Measurements from ENCODE around the gene EFHD2. TPM values are rescaled to one million over a fixed set of nuclear protein-coding genes. Genes with fewer than 3 reads are reported as not detected.
"Not testable (repeated sequence)": the region's sequence is repeated elsewhere in the genome, so short reads cannot be mapped to it uniquely, and the experiment has no call there.

The EFHD2 gene
- total RNA-seq, 2 donors from 2014 or later = 30.3 to 45.7 TPM

DNA sequence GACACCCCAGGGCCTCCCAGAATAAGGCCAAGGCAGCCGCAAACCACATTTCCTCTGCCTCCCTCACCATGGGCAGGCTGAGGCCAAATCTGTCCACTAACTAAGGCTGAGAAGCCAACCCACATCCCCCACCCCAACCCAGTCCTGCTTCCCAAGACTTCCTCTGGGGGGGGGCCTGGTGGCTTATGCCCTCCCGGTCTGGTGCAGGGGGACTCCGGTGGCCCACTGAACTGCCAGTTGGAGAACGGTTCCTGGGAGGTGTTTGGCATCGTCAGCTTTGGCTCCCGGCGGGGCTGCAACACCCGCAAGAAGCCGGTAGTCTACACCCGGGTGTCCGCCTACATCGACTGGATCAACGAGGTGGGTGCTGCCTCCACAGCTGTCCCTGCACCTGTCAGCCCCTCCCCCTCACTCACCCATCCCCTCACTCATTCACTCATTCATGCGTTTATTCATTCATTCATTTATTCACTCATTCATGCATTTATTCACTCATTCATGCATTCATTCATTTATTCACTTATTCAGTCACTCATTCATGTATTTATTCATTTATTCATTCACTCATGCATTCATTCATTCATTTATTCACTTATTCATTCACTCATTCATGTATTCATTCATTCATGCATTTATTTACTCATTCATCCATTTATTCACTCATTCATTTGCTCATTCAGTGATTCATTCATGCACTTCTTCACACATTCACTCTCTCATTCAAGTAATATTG is 35.9 kb downstream of the EFHD2 start:
- Mint-ChIP-seq H3K27ac (no peak overlapping the region), H3K27me3 (ENCODE audit: low read depth) (peaks cover 22% of the 10 kb centered on the region), H3K4me3 (no peak overlapping the region), H3K36me3 (ENCODE audit: insufficient read depth in 2 of 2) (no peaks in the 10 kb centered on the region), H3K4me1 (ENCODE audit: low read depth) (peaks cover 9% of the 10 kb centered on the region), H3K9me3 (no peaks in the 10 kb centered on the region)
- ATAC-seq (replicated peaks in 1 of 2) = no peak
- no peak for DNase-seq

- DNase-seq = no peak
- no peak for ATAC-seq (replicated peaks in 1 of 2)
- peaks cover 22% of the 10 kb centered on the region for H3K27me3 Mint-ChIP-seq (ENCODE audit: low read depth)
- H3K9me3 Mint-ChIP-seq = no peaks in the 10 kb centered on the region
- no peak overlapping the region for H3K4me3 Mint-ChIP-seq
- no peak overlapping the region for H3K27ac Mint-ChIP-seq
- peaks cover 9% of the 10 kb centered on the region for H3K4me1 Mint-ChIP-seq (ENCODE audit: low read depth)
- no peaks in the 10 kb centered on the region for H3K36me3 Mint-ChIP-seq (ENCODE audit: insufficient read depth in 2 of 2)
These were observed 36.5 kb downstream of the EFHD2 start for GRCh38 chr1:15446212-15446611.

- H3K36me3 Mint-ChIP-seq (ENCODE audit: insufficient read depth in 2 of 2) = no peaks in the 10 kb centered on the region
- ATAC-seq (replicated peaks in 1 of 2) = no peak
- H3K27me3 Mint-ChIP-seq (ENCODE audit: low read depth) = peaks cover 22% of the 10 kb centered on the region
- H3K4me1 Mint-ChIP-seq (ENCODE audit: low read depth) = peaks cover 9% of the 10 kb centered on the region
- no peak overlapping the region for H3K27ac Mint-ChIP-seq
- H3K9me3 Mint-ChIP-seq = no peaks in the 10 kb centered on the region
- DNase-seq = no peak
- H3K4me3 Mint-ChIP-seq = no peak overlapping the region
These were observed 39.3 kb downstream of the EFHD2 start for GRCh38 chr1:15448877-15449462.

- Mint-ChIP-seq H3K27ac (no peak overlapping the region), H3K27me3 (ENCODE audit: low read depth) (peaks cover 22% of the 10 kb centered on the region), H3K4me1 (ENCODE audit: low read depth) (peaks cover 9% of the 10 kb centered on the region), H3K9me3 (no peaks in the 10 kb centered on the region), H3K36me3 (ENCODE audit: insufficient read depth in 2 of 2) (no peaks in the 10 kb centered on the region), H3K4me3 (no peak overlapping the region)
- ATAC-seq (replicated peaks in 1 of 2) (no peak), DNase-seq (no peak)
These were observed 39.9 kb downstream of the EFHD2 start for GRCh38 chr1:15449567-15449966.

DNA sequence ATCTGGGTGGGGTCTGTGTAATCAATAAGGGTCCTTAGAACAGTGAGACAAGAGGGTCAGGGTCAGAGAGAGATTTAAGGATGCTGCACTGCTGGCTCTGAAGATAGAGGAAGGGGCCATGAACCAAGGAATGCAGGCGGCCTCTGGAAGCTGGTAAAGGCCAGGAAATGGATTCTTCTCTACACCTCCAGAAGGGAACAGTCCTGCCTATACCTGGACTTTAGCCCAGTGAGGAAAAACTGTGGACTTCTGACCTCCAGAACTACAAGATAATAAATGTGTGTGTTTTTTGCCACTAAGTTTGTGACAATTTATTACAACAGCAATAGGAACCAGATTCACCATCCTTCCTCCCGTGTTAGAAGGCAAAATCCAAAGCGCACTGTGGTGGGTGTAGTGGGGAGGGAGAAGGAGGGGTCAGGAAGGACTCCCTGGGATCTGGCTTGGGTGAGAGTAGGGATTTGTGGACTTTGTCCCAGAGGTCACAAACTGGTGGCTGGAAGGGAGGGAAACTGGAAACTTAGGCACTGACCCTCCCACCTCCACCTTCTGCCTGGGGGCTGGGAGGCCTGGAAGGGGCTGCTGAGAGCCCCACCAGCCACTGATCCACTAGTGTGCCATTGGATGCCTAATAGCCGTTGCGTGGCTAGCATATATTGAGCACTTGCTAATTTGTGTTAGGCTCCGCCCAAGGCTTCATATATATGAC is 41.5 kb downstream of the EFHD2 start:
- DNase-seq = no peak
- H3K27ac Mint-ChIP-seq = no peak overlapping the region
- no peaks in the 10 kb centered on the region for H3K4me1 Mint-ChIP-seq (ENCODE audit: low read depth)
- no peak for ATAC-seq (replicated peaks in 1 of 2)
- H3K36me3 Mint-ChIP-seq (ENCODE audit: insufficient read depth in 2 of 2) = no peaks in the 10 kb centered on the region
- H3K9me3 Mint-ChIP-seq = no peaks in the 10 kb centered on the region
- no peak overlapping the region for H3K4me3 Mint-ChIP-seq
- peaks cover 9% of the 10 kb centered on the region for H3K27me3 Mint-ChIP-seq (ENCODE audit: low read depth)

DNA sequence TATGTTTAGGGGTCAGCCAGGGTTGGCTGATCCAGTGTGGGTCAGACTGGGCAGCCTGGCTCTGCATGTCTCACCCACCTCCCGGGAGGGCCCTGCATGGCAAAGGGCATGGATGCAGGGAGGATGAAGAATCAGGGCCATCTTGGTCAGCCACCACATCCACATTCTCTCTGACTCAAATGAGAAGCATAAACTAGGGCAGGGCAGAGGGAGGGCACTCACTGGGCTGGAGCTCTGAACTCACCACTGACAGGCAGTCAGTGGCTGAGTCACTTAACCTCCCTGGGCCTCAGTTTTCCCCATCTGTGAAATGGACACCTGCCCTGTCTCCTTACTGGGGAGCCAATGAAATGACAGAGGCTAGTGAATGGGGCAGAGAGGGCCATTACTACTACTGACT is 42.5 kb downstream of the EFHD2 start:
- Mint-ChIP-seq H3K4me3 (no peak overlapping the region), H3K36me3 (ENCODE audit: insufficient read depth in 2 of 2) (no peaks in the 10 kb centered on the region), H3K4me1 (ENCODE audit: low read depth) (no peaks in the 10 kb centered on the region), H3K9me3 (no peaks in the 10 kb centered on the region), H3K27ac (no peak overlapping the region), H3K27me3 (ENCODE audit: low read depth) (peaks cover 12% of the 10 kb centered on the region)
- DNase-seq = no peak
- ATAC-seq (replicated peaks in 1 of 2) = no peak

- no peak for ATAC-seq (replicated peaks in 1 of 2)
- H3K9me3 Mint-ChIP-seq = no peaks in the 10 kb centered on the region
These were observed 43.3 kb downstream of the EFHD2 start for GRCh38 chr1:15452866-15453571.

GRCh38 chr1:15453734-15454133 is 44.0 kb downstream of the EFHD2 start:
- Mint-ChIP-seq H3K27me3 (ENCODE audit: low read depth) (peaks cover 7% of the 10 kb centered on the region), H3K9me3 (no peaks in the 10 kb centered on the region), H3K4me1 (ENCODE audit: low read depth) (no peaks in the 10 kb centered on the region), H3K27ac (no peak overlapping the region), H3K4me3 (no peak overlapping the region), H3K36me3 (ENCODE audit: insufficient read depth in 2 of 2) (no peaks in the 10 kb centered on the region)
- DNase-seq (no peak), ATAC-seq (replicated peaks in 1 of 2) (no peak)

More at GRCh38 chr1:15452866-15453571, 43.3 kb downstream of the EFHD2 start:
- no peaks in the 10 kb centered on the region for H3K4me1 Mint-ChIP-seq (ENCODE audit: low read depth)
- no peaks in the 10 kb centered on the region for H3K36me3 Mint-ChIP-seq (ENCODE audit: insufficient read depth in 2 of 2)
- no peak overlapping the region for H3K4me3 Mint-ChIP-seq
- DNase-seq = no peak
- H3K27me3 Mint-ChIP-seq (ENCODE audit: low read depth) = peaks cover 7% of the 10 kb centered on the region
- no peak overlapping the region for H3K27ac Mint-ChIP-seq

DNA sequence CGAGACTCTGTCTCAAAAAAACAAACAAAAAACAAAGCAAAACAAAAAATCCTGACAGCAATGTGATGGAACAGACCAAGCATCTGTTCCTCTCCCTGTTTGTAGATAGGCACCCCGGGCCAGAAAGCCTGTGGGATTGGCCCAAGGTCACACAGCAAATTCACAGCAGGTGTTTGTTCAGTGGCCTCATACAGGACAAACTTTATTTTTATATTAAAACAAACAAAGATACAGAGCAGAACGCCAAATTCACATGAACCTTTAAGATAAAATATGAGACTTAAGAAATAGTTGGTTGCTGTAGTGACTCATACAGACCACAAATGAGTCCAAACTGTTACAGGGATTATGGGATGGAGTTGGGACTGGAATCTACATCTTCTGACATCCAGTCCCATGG is 44.6 kb downstream of the EFHD2 start:
- no peak for ATAC-seq (replicated peaks in 1 of 2)
- H3K4me3 Mint-ChIP-seq = no peak overlapping the region
- H3K27ac Mint-ChIP-seq = no peak overlapping the region
- H3K27me3 Mint-ChIP-seq (ENCODE audit: low read depth) = peaks cover 7% of the 10 kb centered on the region
- no peaks in the 10 kb centered on the region for H3K36me3 Mint-ChIP-seq (ENCODE audit: insufficient read depth in 2 of 2)
- no peaks in the 10 kb centered on the region for H3K4me1 Mint-ChIP-seq (ENCODE audit: low read depth)
- DNase-seq = no peak
- H3K9me3 Mint-ChIP-seq = no peaks in the 10 kb centered on the region

DNA sequence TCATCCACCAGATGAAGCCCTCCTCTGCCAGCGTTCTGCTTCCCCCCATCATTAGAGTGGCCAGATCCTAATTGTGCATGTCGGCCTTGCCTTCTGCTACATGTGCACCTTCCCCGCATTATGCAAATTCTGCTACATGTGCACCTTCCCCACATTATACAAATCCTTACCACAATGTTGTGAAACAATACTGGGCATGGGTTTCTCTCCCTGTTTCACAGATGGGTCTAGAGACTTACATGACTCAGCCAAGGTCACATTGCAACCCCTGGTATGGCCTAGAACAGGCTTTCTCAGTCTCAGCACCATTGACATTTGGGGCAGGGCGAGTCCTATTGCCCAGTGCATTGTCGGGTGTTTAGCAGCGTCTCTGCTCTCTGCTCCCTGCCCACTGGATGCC is 45.8 kb downstream of the EFHD2 start:
- ATAC-seq (replicated peaks in 1 of 2) = no peak
- H3K4me3 Mint-ChIP-seq = no peak overlapping the region
- no peaks in the 10 kb centered on the region for H3K9me3 Mint-ChIP-seq
- peaks cover 7% of the 10 kb centered on the region for H3K27me3 Mint-ChIP-seq (ENCODE audit: low read depth)
- H3K27ac Mint-ChIP-seq = no peak overlapping the region
- DNase-seq = no peak
- H3K4me1 Mint-ChIP-seq (ENCODE audit: low read depth) = no peaks in the 10 kb centered on the region
- H3K36me3 Mint-ChIP-seq (ENCODE audit: insufficient read depth in 2 of 2) = no peaks in the 10 kb centered on the region

DNA sequence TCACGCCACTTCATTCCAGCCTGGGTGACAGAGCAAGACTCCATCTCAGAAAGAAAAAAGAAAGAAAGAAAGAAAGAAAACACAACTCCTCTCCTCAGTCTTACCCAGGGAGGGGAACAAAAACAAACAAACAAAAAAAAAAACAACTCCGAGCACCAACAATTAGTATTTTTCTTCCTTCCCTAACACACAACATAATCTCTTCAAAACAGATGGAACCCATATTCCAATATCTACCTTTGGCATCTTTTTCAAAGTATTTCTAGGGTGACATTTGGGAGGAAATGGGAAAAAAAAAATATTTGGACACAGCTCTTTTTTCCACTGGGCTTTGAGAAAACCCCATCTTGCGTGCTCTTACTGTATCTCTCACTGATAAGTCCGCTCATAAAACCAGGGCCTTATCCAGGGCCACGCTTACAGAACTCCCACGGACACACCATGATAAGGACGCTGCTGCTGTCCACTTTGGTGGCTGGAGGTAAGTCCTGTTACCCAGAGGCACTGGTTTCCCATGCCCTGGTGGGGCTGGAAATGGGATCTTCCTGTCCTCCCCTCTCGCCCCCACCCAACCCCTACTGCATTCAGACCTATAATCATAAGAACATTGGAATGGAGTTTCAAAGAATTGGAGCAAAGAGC is 46.7 kb downstream of the EFHD2 start, which contains the start of gene CELA2A:
Gene CELA2A, plus strand, starts transcription at position 420 of the 642 bp plus-strand sequence. Its CDS starts 22 bp downstream, at position 442.
- Mint-ChIP-seq H3K4me1 (ENCODE audit: low read depth) (no peaks in the 10 kb centered on the region), H3K9me3 (no peaks in the 10 kb centered on the region), H3K27ac (no peak within 1 kb of the TSS), H3K27me3 (ENCODE audit: low read depth) (peaks cover 7% of the 10 kb centered on the region), H3K4me3 (no peak within 1 kb of the TSS), H3K36me3 (ENCODE audit: insufficient read depth in 2 of 2) (no peaks in the 10 kb centered on the region)
- DNase-seq (no peak), ATAC-seq (replicated peaks in 1 of 2) (no peak)

DNA sequence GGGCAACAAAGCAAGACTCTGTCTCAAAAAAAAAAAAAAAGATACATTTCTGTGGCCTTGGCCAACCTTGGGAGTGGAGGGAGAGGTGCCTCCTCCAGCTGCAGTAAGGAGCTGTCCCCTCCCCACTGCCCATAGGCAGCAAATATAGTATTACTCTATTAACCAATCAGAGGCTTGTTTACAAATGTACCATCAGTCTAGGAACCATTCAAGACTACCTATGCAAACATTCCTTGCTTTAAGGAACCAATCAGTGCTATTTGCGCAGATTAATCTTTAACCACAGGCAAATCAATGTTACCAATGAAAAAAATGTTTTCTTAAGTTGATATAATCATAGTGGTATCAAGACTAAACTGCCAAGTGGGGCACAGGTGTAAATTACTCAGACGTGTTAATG is 47.9 kb downstream of the EFHD2 start:
- no peak for DNase-seq
- Mint-ChIP-seq H3K9me3 (no peaks in the 10 kb centered on the region), H3K27ac (no peak overlapping the region), H3K36me3 (ENCODE audit: insufficient read depth in 2 of 2) (no peaks in the 10 kb centered on the region), H3K4me3 (no peak overlapping the region), H3K27me3 (ENCODE audit: low read depth) (peaks cover 7% of the 10 kb centered on the region), H3K4me1 (ENCODE audit: low read depth) (no peaks in the 10 kb centered on the region)
- no peak for ATAC-seq (replicated peaks in 1 of 2)

DNA sequence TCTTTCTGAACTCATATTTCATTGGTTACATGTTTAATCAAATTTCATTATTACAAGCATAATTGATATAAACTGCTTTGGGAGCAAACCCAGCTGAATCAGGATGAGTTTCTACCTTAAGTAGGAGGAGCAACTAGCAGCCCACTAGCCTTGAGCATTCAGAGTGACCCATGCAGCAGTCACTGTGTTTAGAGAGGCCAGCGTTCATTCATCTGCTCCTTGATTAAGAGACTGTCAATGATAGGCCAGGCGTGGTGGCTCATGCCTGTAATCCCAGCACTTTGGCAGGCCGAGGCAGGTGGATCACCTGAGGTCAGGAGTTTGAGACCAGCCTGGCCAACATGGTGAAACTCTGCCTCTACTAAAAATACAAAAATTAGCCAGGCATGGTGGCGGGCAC is 48.7 kb downstream of the EFHD2 start:
- H3K4me1 Mint-ChIP-seq (ENCODE audit: low read depth); DNase-seq; H3K27me3 Mint-ChIP-seq (ENCODE audit: low read depth); ATAC-seq (replicated peaks in 1 of 2); H3K9me3 Mint-ChIP-seq; H3K36me3 Mint-ChIP-seq (ENCODE audit: insufficient read depth in 2 of 2); H3K27ac Mint-ChIP-seq; H3K4me3 Mint-ChIP-seq: not testable (repeated sequence)
